PC-9 (cell line): ENCODE data around the gene MACROD1. TPM values are rescaled to one million over a fixed set of nuclear protein-coding genes. Genes with fewer than 3 reads are reported as not detected.

ENCODE experiments used
- BruUV-seq: library from RNA; stranded (reverse); fragments of 400-500 nt; replicated peaks from 2 replicates; lab custom pipeline; 2021; lab: Mats Ljungman, UMichigan
- CTCF ChIA-PET: fragments of 300-600 bp; sonication (Branson Sonifier 250); formaldehyde crosslinking; loops from one replicate; lab custom pipeline; 2022; ENCODE audit warnings: antibody characterized with exemption; lab: Charles Lee
- POLR2A ChIA-PET: fragments of 300-600 bp; sonication (Branson Sonifier 250); formaldehyde crosslinking; loops from one replicate; lab custom pipeline; 2022; ENCODE audit warnings: antibody characterized with exemption; ENCODE audit not compliant: unreplicated experiment; lab: Charles Lee
- DNase-seq, 2 experiments: peaks; one replicate each; pipeline versions ENCODE4 v3.0.0 to v3.0.0-alpha.2; 2015 to 2022; ENCODE audit warnings: mixed read lengths in 1 of 2
- H2AFZ ChIP-seq: fragments of 200-600 bp; sonication (generic); 2 replicates; pipeline ENCODE4 v1.8.1; 2017; ENCODE audit warnings: antibody characterized with exemption
- H3F3A ChIP-seq: fragments of 200-600 bp; sonication (generic); 2 replicates; pipeline ENCODE4 v1.8.1; 2017; ENCODE audit warnings: antibody characterized with exemption, mild to moderate bottlenecking, low read depth; ENCODE audit not compliant: insufficient read depth
- H3K27ac ChIP-seq: fragments of 200-600 bp; sonication (generic); 2 replicates; pipeline ENCODE4 v1.6.1; 2016; ENCODE audit warnings: mixed run types
- H3K27me3 ChIP-seq: fragments of 200-600 bp; sonication (generic); 2 replicates; pipeline ENCODE4 v1.6.1; 2016; ENCODE audit warnings: low read depth, mixed run types; ENCODE audit not compliant: insufficient read depth
- H3K36me3 ChIP-seq: fragments of 200-600 bp; sonication (generic); 2 replicates; pipeline ENCODE4 v1.6.1; 2016; ENCODE audit warnings: low read depth, mixed run types
- H3K4me1 ChIP-seq: fragments of 200-600 bp; sonication (generic); replicated peaks from 2 replicates; pipeline ENCODE4 v1.6.1; 2016; ENCODE audit warnings: mixed run types; ENCODE audit not compliant: insufficient read depth
- H3K4me2 ChIP-seq: fragments of 200-600 bp; sonication (generic); 2 replicates; pipeline ENCODE4 v1.6.1; 2017; ENCODE audit warnings: mixed run types
- H3K4me3 ChIP-seq: fragments of 200-600 bp; sonication (generic); 2 replicates; pipeline ENCODE4 v1.6.1; 2016; ENCODE audit warnings: mixed run types
- H3K79me2 ChIP-seq: fragments of 200-600 bp; sonication (generic); 2 replicates; pipeline ENCODE4 v1.6.1; 2017; ENCODE audit warnings: low read depth, mixed run types
- H3K9me2 ChIP-seq: fragments of 200-600 bp; sonication (generic); 2 replicates; pipeline ENCODE4 v1.8.1; 2017; ENCODE audit warnings: mild to moderate bottlenecking; ENCODE audit not compliant: insufficient read depth
- H3K9me3 ChIP-seq: fragments of 200-600 bp; sonication (generic); 2 replicates; pipeline ENCODE4 v1.8.1; 2016; ENCODE audit warnings: low read depth; ENCODE audit not compliant: insufficient read depth
- H4K20me1 ChIP-seq: fragments of 200-600 bp; sonication (generic); 2 replicates; pipeline ENCODE4 v1.8.1; 2017; ENCODE audit not compliant: insufficient read depth
- CTCF ChIP-seq: fragments of 200-600 bp; sonication (generic); conservative IDR thresholded peaks from 2 replicates; pipeline ENCODE4 v1.6.1; 2017; ENCODE audit warnings: mixed run types, antibody characterized with exemption, mild to moderate bottlenecking, moderate library complexity
- EZH2 ChIP-seq: fragments of 200-600 bp; sonication (generic); IDR thresholded peaks from 2 replicates; pipeline ENCODE4 v1.8.0; 2017; ENCODE audit warnings: antibody characterized with exemption, low read depth
- intact Hi-C: fragments of 100-400 bp; cut with micrococcal nuclease; formaldehyde crosslinking; loops from one replicate; pipeline ENCODE4 v1.10.0; 2022; ENCODE audit not compliant: unreplicated experiment
- total RNA-seq: library from RNA; stranded (reverse); gene quantifications from 2 replicates; pipeline ENCODE4 v1.2.3, GENCODE V29; 2021

MACROD1 gene
- total RNA-seq, 1 experiment from 2014 or later, result 41.0 TPM

DNA sequence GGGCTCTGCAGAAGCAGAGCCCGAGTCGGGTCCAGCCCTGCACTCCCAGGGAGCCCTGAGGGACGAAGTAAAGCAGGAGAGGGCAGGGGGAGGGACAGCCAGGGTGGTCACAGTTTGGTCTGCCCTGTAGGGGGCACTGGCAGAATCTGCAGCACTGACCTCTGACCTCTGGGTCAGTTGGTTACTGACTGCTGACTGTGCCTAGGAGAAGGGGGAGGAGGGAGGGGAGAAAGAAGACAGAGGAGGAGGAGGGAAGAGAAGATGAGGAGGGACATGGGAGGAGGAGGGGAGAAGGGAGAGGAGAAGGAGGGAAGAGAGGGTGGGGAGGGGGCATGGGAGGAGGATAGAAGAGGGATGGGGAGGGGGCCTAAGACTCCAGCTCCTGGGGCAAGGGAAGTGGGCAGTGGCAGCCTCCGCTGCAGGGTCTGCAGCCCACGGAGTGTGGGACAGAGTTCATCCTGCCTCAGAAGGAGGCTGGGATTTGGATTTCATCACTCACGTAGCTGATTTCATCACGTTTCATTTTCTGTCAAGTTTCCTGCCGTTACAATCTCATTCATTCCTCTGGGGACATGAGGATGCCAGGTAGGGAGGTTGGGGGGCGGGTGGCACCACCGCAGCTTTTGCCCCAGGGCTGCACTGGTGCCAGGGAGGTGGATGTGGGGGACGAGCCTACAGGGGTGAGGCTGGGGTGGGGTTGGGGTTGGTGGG, 75.0 kb downstream of the MACROD1 start:
- peaks cover 30% of the 10 kb centered on the region for H3F3A ChIP-seq
- TF ChIP-seq EZH2, result no peak
- TF ChIP-seq CTCF, result no peak
- peak overlapping the region; percentile 35; the same call in 1 of the 2 replicates for H3K4me3 ChIP-seq
- ChIA-PET POLR2A (no interaction called here), CTCF (no interaction called here)
- H2AFZ ChIP-seq, result 0 out of 2 replicates have a peak overlapping the region, but pooled peaks have one; percentile 55
- peaks cover 50% of the 10 kb centered on the region for H3K4me1 ChIP-seq
- H3K27ac ChIP-seq, result peak overlapping the region; percentile 6; the same call in 1 of the 2 replicates
- intact Hi-C loops, result no loop called here
- H3K4me2 ChIP-seq, result peak overlapping the region; percentile 68
- H3K36me3 ChIP-seq, result no peaks in the 10 kb centered on the region
- H3K79me2 ChIP-seq, result no peaks in the 10 kb centered on the region
- no peaks in the 10 kb centered on the region for H3K9me2 ChIP-seq
- H3K9me3 ChIP-seq, result no peaks in the 10 kb centered on the region
- BruUV-seq, result no TSS peak
- H4K20me1 ChIP-seq, result peaks cover 9% of the 10 kb centered on the region
- H3K27me3 ChIP-seq, result no peaks in the 10 kb centered on the region
- DNase-seq, result no peak

DNA sequence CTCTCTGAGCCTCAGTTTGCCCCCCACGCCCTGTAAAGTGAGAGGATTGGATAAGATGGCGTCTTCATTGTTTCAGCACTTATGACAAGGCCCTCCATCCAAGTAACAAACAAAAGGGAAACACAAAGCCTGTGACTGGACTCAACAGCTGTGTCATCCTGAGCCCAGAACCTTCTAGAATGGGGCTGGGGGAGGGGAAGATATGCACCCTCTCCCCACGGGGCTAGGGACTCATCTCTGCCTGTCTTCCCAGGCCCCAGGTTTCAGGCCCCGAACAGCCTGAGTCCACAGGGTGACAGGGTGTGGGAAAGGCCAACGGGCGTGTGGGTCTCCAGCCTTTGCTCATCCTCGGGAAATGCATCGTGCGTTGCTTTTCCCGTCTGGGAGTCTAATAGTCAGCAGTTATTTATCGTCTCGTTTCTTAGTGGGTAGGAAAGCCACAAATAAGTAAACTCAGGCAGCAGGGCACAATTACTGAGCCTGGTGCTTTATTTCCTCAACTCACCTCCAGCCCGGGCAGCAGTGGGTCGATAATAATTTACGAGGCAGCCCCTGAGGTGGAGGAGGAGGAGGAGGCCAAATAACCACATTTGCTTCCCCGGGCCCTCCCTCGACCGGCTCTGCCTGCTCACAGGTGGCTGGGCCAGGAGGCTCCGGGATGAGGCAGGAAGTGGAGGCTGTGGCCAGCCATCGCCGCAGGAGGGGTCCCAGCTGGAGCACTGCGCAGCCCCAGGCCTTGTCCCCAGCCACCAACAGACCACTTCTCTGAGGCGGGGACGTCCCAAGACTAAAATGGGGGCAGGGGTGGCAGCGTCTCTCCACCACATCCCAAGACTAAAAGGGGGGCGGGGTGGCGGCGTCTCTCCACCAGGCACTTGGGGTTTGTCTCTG, 75.8 kb downstream of the MACROD1 start:
- ChIA-PET CTCF (no interaction called here), POLR2A (no interaction called here)
- no peak for DNase-seq
- no peak overlapping the region for H3K27ac ChIP-seq
- no peaks in the 10 kb centered on the region for H3K9me2 ChIP-seq
- intact Hi-C loops, result no loop called here
- peaks cover 25% of the 10 kb centered on the region for H3F3A ChIP-seq
- H4K20me1 ChIP-seq, result peaks cover 6% of the 10 kb centered on the region
- H3K36me3 ChIP-seq, result no peaks in the 10 kb centered on the region
- peaks cover 48% of the 10 kb centered on the region for H3K4me1 ChIP-seq
- BruUV-seq, result no TSS peak
- H3K4me3 ChIP-seq, result no peak overlapping the region
- no peaks in the 10 kb centered on the region for H3K9me3 ChIP-seq
- no peaks in the 10 kb centered on the region for H3K27me3 ChIP-seq
- TF ChIP-seq EZH2 (no peak), CTCF (no peak)
- no peak overlapping the region for H2AFZ ChIP-seq
- peak overlapping the region; percentile 68; the same call in 1 of the 2 replicates for H3K4me2 ChIP-seq
- no peaks in the 10 kb centered on the region for H3K79me2 ChIP-seq

- H3K4me2 ChIP-seq, result no peak overlapping the region
- TF ChIP-seq CTCF (no peak), EZH2 (no peak)
- peaks cover 19% of the 10 kb centered on the region for H3F3A ChIP-seq
- no peak overlapping the region for H2AFZ ChIP-seq
- BruUV-seq, result no TSS peak
- H3K36me3 ChIP-seq, result no peaks in the 10 kb centered on the region
- peaks cover 42% of the 10 kb centered on the region for H3K4me1 ChIP-seq
- H4K20me1 ChIP-seq, result peaks cover 7% of the 10 kb centered on the region; the same call in 1 of the 2 replicates
- intact Hi-C loops, result no loop called here
- no peak overlapping the region for H3K27ac ChIP-seq
- no peaks in the 10 kb centered on the region for H3K9me2 ChIP-seq
- no peaks in the 10 kb centered on the region for H3K9me3 ChIP-seq
- no peak overlapping the region for H3K4me3 ChIP-seq
- H3K79me2 ChIP-seq, result no peaks in the 10 kb centered on the region
- no peak for DNase-seq
- H3K27me3 ChIP-seq, result no peaks in the 10 kb centered on the region
- CTCF ChIA-PET, result no interaction called here
- POLR2A ChIA-PET, result no interaction called here
These were observed 76.4 kb downstream of the MACROD1 start for GRCh38 chr11:64089493-64089892.
